Mesendoderm (in vitro differentiated cells): ENCODE data around the gene YIPF2.
"Not testable (repeated sequence)": the region's sequence is repeated elsewhere in the genome, so short reads cannot be mapped to it uniquely, and the experiment has no call there.

Experiments used
- DNase-seq: peaks from one replicate; pipeline ENCODE4 v3.0.0; 2013
- H2AK5ac ChIP-seq: 2 replicates; pipeline ENCODE4 v1.6.1; 2013; ENCODE audit warnings: low read length, inconsistent platforms
- H2BK120ac ChIP-seq: 2 replicates; pipeline ENCODE4 v1.6.1; 2013; ENCODE audit warnings: low read depth, mild to moderate bottlenecking, low read length, moderate library complexity, mixed read lengths
- H2BK15ac ChIP-seq: replicated peaks from 2 replicates; pipeline ENCODE4 v1.6.1; 2013; ENCODE audit warnings: low read depth, mild to moderate bottlenecking, moderate library complexity
- H2BK5ac ChIP-seq: 2 replicates; pipeline ENCODE4 v1.6.1; 2013; ENCODE audit warnings: low read length, inconsistent platforms
- H3K18ac ChIP-seq: 2 replicates; pipeline ENCODE4 v1.6.1; 2013; ENCODE audit warnings: mild to moderate bottlenecking, low read length, mixed read lengths
- H3K23ac ChIP-seq: one replicate; pipeline ENCODE4 v1.6.1; 2013; ENCODE audit warnings: low read length
- H3K27ac ChIP-seq: 2 replicates; pipeline ENCODE4 v1.5.1; 2013; ENCODE audit warnings: low read depth, mild to moderate bottlenecking, inconsistent platforms, low read length, moderate library complexity
- H3K27me3 ChIP-seq: 2 replicates; pipeline ENCODE4 v1.6.1; 2013; ENCODE audit warnings: low read length, control low read depth, mild to moderate bottlenecking, inconsistent platforms; ENCODE audit not compliant: insufficient read depth, poor library complexity
- H3K36me3 ChIP-seq: 2 replicates; pipeline ENCODE4 v1.6.1; 2013; ENCODE audit warnings: low read length, inconsistent platforms; ENCODE audit not compliant: control insufficient read depth, insufficient read depth
- H3K4ac ChIP-seq: one replicate; pipeline ENCODE4 v1.6.1; 2013; ENCODE audit warnings: low read depth, mild to moderate bottlenecking, low read length, moderate library complexity
- H3K4me1 ChIP-seq: 2 replicates; pipeline ENCODE4 v1.6.1; 2013; ENCODE audit warnings: low read depth, low read length, inconsistent platforms; ENCODE audit not compliant: control insufficient read depth
- H3K4me2 ChIP-seq: 2 replicates; pipeline ENCODE4 v1.6.1; 2013; ENCODE audit warnings: low read length
- H3K4me3 ChIP-seq: 2 replicates; pipeline ENCODE4 v1.5.1; 2013; ENCODE audit warnings: mild to moderate bottlenecking, low read length
- H3K56ac ChIP-seq: one replicate; pipeline ENCODE4 v1.6.1; 2013; ENCODE audit warnings: low read length
- H3K79me1 ChIP-seq: 2 replicates; pipeline ENCODE4 v1.6.1; 2013; ENCODE audit warnings: low read length, inconsistent platforms
- H3K79me2 ChIP-seq: 2 replicates; pipeline ENCODE4 v1.6.1; 2013; ENCODE audit warnings: mild to moderate bottlenecking, low read length; ENCODE audit not compliant: control insufficient read depth, insufficient read depth
- H3K9ac ChIP-seq: 2 replicates; pipeline ENCODE4 v1.6.1; 2013; ENCODE audit warnings: low read length, inconsistent platforms
- H4K5ac ChIP-seq: one replicate; pipeline ENCODE4 v1.6.1; 2013; ENCODE audit warnings: low read length
- H4K8ac ChIP-seq: one replicate; pipeline ENCODE4 v1.6.1; 2013; ENCODE audit warnings: low read depth, mild to moderate bottlenecking, control low read depth, low read length, moderate library complexity
- WGBS: extraction: QIAGEN DNeasy Blood & Tissue Kit; methylation state at CpG from one replicate; pipeline ENCODE4 v1.1.7; 2013; ENCODE audit warnings: low lambda C conversion rate, missing lambda C conversion rate; ENCODE audit not compliant: insufficient coverage; ENCODE audit errors: extremely low coverage; 5-methylcytosine and 5-hydroxymethylcytosine counted together

Gene YIPF2

DNA sequence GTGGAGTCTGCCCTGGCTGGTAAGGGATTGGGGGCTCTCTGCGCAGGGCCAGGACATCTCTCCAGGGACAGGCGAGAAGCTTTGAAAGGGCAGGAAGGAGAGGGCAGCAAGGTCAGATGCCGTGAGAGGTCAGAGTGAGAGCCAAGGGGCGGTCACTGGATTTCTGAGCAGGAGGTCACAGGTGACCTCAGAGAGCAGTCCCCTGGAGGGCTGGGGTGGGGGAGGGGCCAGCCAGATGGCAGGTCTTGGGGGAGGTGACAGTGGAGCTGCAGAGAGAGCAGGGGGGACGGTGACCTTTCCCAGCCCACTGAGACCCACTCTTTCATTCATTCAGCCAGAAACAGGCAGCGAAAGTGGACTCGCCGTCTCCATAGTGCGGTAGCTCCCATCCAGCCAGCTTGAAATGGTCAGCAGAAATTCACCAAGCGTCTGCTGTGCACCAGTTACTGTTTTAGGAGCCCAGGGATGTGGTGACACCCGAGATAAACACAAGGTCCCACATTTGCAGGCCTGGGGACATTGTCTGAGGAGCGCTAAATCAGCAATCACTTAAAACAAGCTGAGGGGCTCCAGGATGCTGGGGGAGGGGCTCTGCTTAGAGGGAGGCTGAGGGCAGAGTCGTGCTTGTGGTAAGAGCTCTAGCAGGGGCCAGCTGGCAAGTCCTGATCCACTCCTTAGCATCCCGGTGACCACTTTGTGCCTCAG lies 46.9 kb downstream of the YIPF2 start:
- H2AK5ac ChIP-seq, result peak overlapping the region; percentile 85
- H3K79me1 ChIP-seq, result peaks cover 34% of the 10 kb centered on the region
- DNase-seq, result peak; percentile 64
- H3K4me3 ChIP-seq, result no peak overlapping the region
- H4K8ac ChIP-seq, result no peak overlapping the region
- peaks cover 17% of the 10 kb centered on the region for H3K4me1 ChIP-seq
- no peak overlapping the region for H3K4ac ChIP-seq
- H3K27me3 ChIP-seq, result no peaks in the 10 kb centered on the region
- peak overlapping the region; percentile 51 for H3K9ac ChIP-seq
- no peak overlapping the region for H4K5ac ChIP-seq
- no peaks in the 10 kb centered on the region for H3K36me3 ChIP-seq
- no peak overlapping the region for H2BK15ac ChIP-seq
- no CpG with 5 or more reads among the region's 14 CpGs for WGBS
- H3K18ac ChIP-seq, result no peak overlapping the region
- H2BK5ac ChIP-seq, result no peak overlapping the region
- H3K79me2 ChIP-seq, result peaks cover 58% of the 10 kb centered on the region
- H2BK120ac ChIP-seq, result no peak overlapping the region
- H3K23ac ChIP-seq, result no peak overlapping the region
- H3K56ac ChIP-seq, result peak overlapping the region; percentile 70
- H3K4me2 ChIP-seq, result no peak overlapping the region
- H3K27ac ChIP-seq, result peak overlapping the region; percentile 21

DNA sequence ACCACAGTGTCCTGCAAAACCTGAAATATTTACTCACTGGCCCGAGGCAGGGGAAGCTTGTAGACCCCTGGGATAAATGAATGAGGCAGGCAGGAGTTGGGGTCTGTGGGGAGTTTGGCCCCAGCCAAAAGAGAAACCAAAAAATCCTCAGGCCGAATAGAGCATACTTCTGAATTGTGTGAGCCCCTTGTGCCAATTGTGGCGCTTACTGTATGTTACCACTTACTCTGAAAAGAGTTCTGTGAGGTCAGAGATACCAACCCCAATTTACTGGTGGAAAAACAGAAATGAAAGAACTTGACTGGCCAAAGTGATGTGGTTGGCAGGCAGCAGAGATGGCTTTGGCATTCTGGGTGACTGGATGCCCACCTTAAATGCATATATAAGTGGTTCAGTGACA lies 50.2 kb downstream of the YIPF2 start:
- Histone ChIP-seq H3K79me2 (peaks cover 66% of the 10 kb centered on the region), H3K79me1 (peaks cover 32% of the 10 kb centered on the region), H3K27ac (no peak overlapping the region)

DNA sequence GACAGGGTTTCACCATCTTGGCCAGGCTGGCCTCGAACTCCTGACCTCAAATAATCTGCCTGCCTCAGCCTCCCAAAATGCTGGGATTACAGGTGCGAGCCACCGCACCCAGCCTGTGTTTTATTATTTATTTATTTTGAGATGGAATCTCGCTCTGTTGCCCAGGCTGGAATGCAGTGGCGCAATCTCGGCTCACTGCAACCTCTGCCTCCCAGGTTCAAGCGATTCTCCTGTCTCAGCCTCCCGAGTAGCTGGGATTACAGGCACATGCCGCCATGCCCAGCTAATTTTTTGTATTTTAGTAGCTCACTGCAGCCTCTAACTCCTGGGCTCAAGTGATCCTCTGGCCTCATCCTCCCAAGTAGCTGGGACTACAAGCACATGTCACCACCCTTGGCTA lies 50.8 kb downstream of the YIPF2 start:
- not testable (repeated sequence) for H3K56ac ChIP-seq, H2BK15ac ChIP-seq, H2BK5ac ChIP-seq, H3K18ac ChIP-seq, H4K5ac ChIP-seq, H3K23ac ChIP-seq, H3K27me3 ChIP-seq, H3K4me3 ChIP-seq, H3K4ac ChIP-seq, H3K9ac ChIP-seq, H2BK120ac ChIP-seq, DNase-seq, H4K8ac ChIP-seq, H2AK5ac ChIP-seq, H3K27ac ChIP-seq, H3K4me2 ChIP-seq, H3K36me3 ChIP-seq
- peaks cover 14% of the 10 kb centered on the region for H3K4me1 ChIP-seq
- WGBS, result no CpG with 5 or more reads among the region's 9 CpGs
- peaks cover 29% of the 10 kb centered on the region for H3K79me1 ChIP-seq
- peaks cover 66% of the 10 kb centered on the region for H3K79me2 ChIP-seq

More for the DNA sequence above, 50.2 kb downstream of the YIPF2 start:
- no peak for DNase-seq
- no CpG with 5 or more reads among the region's 3 CpGs for WGBS
- Histone ChIP-seq H3K4ac (no peak overlapping the region), H3K56ac (no peak overlapping the region), H3K4me1 (peaks cover 14% of the 10 kb centered on the region), H3K18ac (no peak overlapping the region), H3K23ac (no peak overlapping the region), H2AK5ac (no peak overlapping the region), H3K36me3 (no peaks in the 10 kb centered on the region), H3K9ac (no peak overlapping the region), H3K27me3 (no peaks in the 10 kb centered on the region), H4K8ac (no peak overlapping the region), H3K4me3 (no peak overlapping the region), H3K4me2 (no peak overlapping the region), H2BK120ac (no peak overlapping the region), H2BK5ac (no peak overlapping the region), H4K5ac (peak overlapping the region; percentile 39), H2BK15ac (no peak overlapping the region)

DNA sequence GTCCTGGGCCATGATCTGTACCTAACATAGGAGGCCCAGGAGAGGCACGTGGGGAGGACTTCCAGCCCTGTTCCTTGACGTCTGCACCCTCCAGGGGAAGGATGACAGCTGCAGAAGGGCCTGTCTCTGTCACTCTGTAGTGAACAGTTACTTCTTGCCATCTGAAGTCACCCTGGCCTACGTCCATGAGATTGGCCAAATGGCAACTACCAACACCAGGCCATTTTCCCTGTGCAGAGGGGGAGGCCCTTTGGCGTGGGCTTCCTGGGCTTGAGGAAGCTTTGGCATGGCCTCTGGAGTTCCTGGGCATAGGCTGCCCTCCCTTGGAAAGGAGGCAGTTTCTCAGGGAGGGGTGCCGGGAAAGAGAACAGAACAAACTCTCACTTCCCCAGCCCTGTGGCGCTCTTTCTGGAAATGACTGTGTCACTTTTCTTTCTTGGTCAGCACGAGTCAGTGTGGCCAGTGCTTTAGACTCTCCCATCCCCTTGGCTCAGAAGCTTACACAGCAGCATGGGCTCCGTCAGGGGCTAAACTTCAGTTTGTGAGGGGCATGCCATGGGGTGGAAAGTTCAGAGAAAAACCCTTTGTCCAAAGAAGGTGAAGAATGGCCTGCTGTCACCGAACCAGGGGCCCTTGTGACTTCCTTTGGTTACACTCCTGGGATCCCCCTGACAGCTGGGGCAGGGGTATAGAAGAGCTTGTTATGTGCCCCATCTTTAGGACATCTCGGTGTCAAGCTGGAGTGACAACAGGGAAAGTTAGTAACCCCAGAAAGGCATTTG lies 51.8 kb downstream of the YIPF2 start:
- Histone ChIP-seq H2BK15ac (no peak overlapping the region), H3K27me3 (no peaks in the 10 kb centered on the region), H4K5ac (no peak overlapping the region), H3K27ac (no peak overlapping the region), H4K8ac (no peak overlapping the region), H2AK5ac (no peak overlapping the region), H3K23ac (peak overlapping the region; percentile 80), H3K4ac (no peak overlapping the region), H3K4me1 (peaks cover 9% of the 10 kb centered on the region), H3K9ac (no peak overlapping the region), H3K18ac (no peak overlapping the region), H2BK5ac (no peak overlapping the region), H3K79me1 (peaks cover 28% of the 10 kb centered on the region), H3K36me3 (no peaks in the 10 kb centered on the region), H3K4me3 (no peak overlapping the region), H3K79me2 (peaks cover 67% of the 10 kb centered on the region), H3K56ac (no peak overlapping the region), H2BK120ac (no peak overlapping the region), H3K4me2 (no peak overlapping the region)
- no peak for DNase-seq
- no CpG with 5 or more reads among the region's 10 CpGs for WGBS

DNA sequence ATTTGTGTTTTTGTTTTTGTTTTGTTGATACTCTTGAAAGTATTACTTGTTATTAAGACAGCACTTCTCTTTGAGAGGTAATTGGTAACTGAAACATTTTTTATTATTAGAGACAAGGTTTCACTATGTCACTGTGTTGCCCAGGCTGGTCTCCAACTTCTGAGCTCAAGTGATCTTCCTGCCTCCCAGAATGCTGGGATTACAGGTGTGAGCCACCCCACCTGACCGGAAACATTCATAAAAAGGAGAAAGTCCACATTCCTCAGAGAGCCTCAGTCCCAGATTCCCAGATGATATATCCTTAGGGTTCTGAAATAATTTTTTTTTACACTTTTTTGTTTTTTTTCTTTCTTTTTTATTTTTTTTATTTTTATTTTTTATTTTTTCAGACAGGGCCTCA lies 54.4 kb downstream of the YIPF2 start:
- Histone ChIP-seq H3K27ac (no peak overlapping the region), H4K5ac (no peak overlapping the region), H3K27me3 (no peaks in the 10 kb centered on the region), H3K18ac (no peak overlapping the region), H3K4me2 (no peak overlapping the region), H2AK5ac (no peak overlapping the region), H3K79me1 (peaks cover 14% of the 10 kb centered on the region), H3K79me2 (peaks cover 47% of the 10 kb centered on the region), H2BK15ac (no peak overlapping the region), H2BK5ac (no peak overlapping the region), H3K23ac (no peak overlapping the region), H4K8ac (no peak overlapping the region), H3K36me3 (no peaks in the 10 kb centered on the region), H3K4me3 (no peak overlapping the region), H3K56ac (no peak overlapping the region), H2BK120ac (no peak overlapping the region), H3K4ac (no peak overlapping the region), H3K9ac (no peak overlapping the region), H3K4me1 (no peaks in the 10 kb centered on the region)
- no CpG with 5 or more reads among the region's 1 CpG for WGBS
- DNase-seq, result no peak
